Spleen (tissue), 11 donors: ENCODE results near the gene TRIM10. TPM values are rescaled to one million over a fixed set of nuclear protein-coding genes. Genes with fewer than 3 reads are reported as not detected.

Experiments used
- DNase-seq: peaks from one replicate; pipeline ENCODE4 v3.0.0-alpha.2; 2020
- H3K27ac ChIP-seq, 8 donors: fragments of 200-600 bp; sonication (generic) in 7 of 8; 1 replicate in 4 of 8; 2 replicates in 4 of 8; pipeline versions ENCODE4 v1.5.0 to v1.8.0; 2016 to 2021; ENCODE audit warnings: inconsistent platforms in 4 of 8, mild to moderate bottlenecking in 4 of 8, moderate library complexity in 1 of 8
- H3K27me3 ChIP-seq, 7 donors: fragments of 200-600 bp; sonication (generic) in 6 of 7; replicated peaks in 1 of 7; 1 replicate in 4 of 7; 2 replicates in 3 of 7; pipeline versions ENCODE4 v1.5.0 to v1.8.0; 2016 to 2021; ENCODE audit warnings: inconsistent platforms in 3 of 7, mild to moderate bottlenecking in 1 of 7
- H3K36me3 ChIP-seq, 6 donors: fragments of 200-600 bp; sonication (generic) in 5 of 6; 1 replicate in 4 of 6; 2 replicates in 2 of 6; pipeline versions ENCODE4 v1.5.0 to v1.8.0; 2016 to 2021; ENCODE audit warnings: inconsistent platforms in 2 of 6
- H3K4me1 ChIP-seq, 6 donors: fragments of 200-600 bp; sonication (generic) in 5 of 6; 1 replicate in 3 of 6; 2 replicates in 3 of 6; pipeline versions ENCODE4 v1.5.0 to v1.8.0; 2016 to 2021; ENCODE audit warnings: inconsistent platforms in 3 of 6
- H3K4me3 ChIP-seq, 8 donors: fragments of 200-600 bp; sonication (generic) in 7 of 8; 1 replicate in 4 of 8; 2 replicates in 4 of 8; pipeline versions ENCODE4 v1.5.0 to v1.8.0; 2016 to 2021; ENCODE audit warnings: inconsistent platforms in 4 of 8, mild to moderate bottlenecking in 4 of 8, moderate library complexity in 2 of 8
- H3K9me3 ChIP-seq, 8 donors: fragments of 200-600 bp; sonication (generic) in 7 of 8; 1 replicate in 4 of 8; 2 replicates in 4 of 8; pipeline versions ENCODE4 v1.5.0 to v1.8.0; 2016 to 2021; ENCODE audit warnings: inconsistent platforms in 4 of 8
- POLR2A ChIP-seq, 3 donors: fragments of 450-650 bp; IDR thresholded peaks; one replicate each; pipeline ENCODE4 v1.5.1; 2017; ENCODE audit warnings: antibody characterized with exemption in 3 of 3, mild to moderate bottlenecking in 1 of 3
- POLR2AphosphoS5 ChIP-seq, 3 donors: sonication (generic); formaldehyde crosslinking; IDR thresholded peaks; one replicate each; pipeline ENCODE4 v1.5.1; 2017; ENCODE audit warnings: antibody characterized with exemption in 3 of 3
- WGBS, 5 donors: extraction: QIAGEN DNeasy Blood & Tissue Kit in 3 of 5; methylation state at CpG; one replicate each; pipeline versions ENCODE4 v1.1.5 to v1.1.7; 2013 to 2018; 5-methylcytosine and 5-hydroxymethylcytosine counted together
- intact Hi-C: fragments of 100-400 bp; cut with DNase I; formaldehyde crosslinking; loops from one replicate; pipeline ENCODE4 v1.15.0; 2023; ENCODE audit warnings: low total_unique reads
- polyA plus RNA-seq, 3 donors: library from polyadenylated mRNA; stranded (reverse); fragments of 200-250 nt; gene quantifications; one replicate each; pipeline ENCODE4 v1.2.1, GENCODE V29; 2013
- total RNA-seq, 7 donors: library from RNA; depleted of rRNA in 3 of 7; stranded (reverse); fragments of >200 nt in 3 of 7; fragmentation: NEBNext Ultra II Directional in 4 of 7; extraction: Animal tissue kit (Norgen Biotek cat#: 25700) in 4 of 7; gene quantifications; one replicate each; pipeline versions ENCODE4 v1.1.0 to v1.2.1, GENCODE V29; 2016 to 2021
- TF ChIP-seq, protein P1 (sequence below), 11 experiments: fragments of 200-600 bp in 7 of 11; fragments of 450-650 bp in 4 of 11; sonication (generic) in 4 of 11; IDR thresholded peaks in 8 of 11; conservative IDR thresholded peaks in 3 of 11; 1 replicate in 7 of 11; 2 replicates in 4 of 11; pipeline versions ENCODE4 v1.4.0 to v1.8.0; 2016 to 2021; ENCODE audit warnings: antibody characterized with exemption in 11 of 11, inconsistent platforms in 4 of 11, mild to moderate bottlenecking in 1 of 11
- donor health status: healthy with polysubstance abuse.
- donor health status: DM: no; HTN: no; CAD: no; lungs with moderate emphysema.
- donor health status: DM: no; HTN: no; CAD: no.
- donor health status: Bipolar disorder and iron deficiency.
- donor health status: healthy.
- donor health status: DM: no; HTN: no; CAD: no.
- donor health status: DM: yes; HTN: yes; CAD: no.

TRIM10 gene
- total and polyA plus RNA-seq, 10 donors = 0.06 to 4.9 (median 1.1) TPM; not detected in 2

DNA sequence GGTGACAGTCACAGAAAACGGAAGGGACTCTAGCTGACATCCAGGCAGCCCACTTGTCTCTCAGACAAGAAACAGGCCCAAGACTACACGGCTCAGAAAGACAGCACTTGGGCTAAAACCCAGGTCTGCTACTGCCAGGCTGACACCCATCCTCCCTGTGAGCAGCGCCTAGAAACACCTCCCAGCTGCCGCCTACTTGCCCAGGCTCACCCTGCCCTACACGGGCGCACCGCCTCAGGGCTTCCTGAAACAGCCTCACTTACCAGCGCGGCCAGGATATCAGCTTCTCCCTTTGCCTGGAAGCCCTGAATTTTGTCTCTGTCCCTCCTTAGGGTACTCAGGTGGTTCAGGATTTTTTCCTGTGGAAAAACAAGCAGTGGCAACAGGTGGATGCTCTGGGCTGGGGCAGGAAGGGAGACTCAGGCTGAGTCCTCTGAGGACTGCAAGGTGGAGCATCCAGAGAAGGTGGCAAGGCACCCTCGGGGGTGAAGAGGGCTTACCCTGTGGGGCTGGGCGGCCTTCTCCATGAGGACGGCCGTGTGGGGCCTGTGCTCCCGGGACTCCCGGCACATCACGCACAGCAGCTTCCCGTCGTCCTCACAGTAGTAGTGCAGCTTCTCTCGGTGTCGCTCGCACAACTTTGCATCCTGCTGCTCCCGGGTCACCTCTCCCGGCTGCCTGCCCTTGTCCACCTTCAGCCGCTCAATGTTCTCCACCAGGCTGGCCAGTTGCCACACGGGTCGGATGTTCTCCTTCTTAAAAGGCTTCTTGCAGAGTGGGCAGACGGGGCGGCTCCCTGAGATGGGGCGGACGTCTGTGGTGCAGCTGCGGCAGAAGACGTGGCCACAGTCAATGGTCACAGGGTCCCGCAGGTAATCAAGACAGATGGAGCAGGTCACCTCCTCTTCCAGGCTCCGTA is 37.4 kb upstream of the TRIM10 start:
- peaks cover 7 to 79% (median 66%) of the 10 kb centered on the region in 6 donors for H3K36me3 ChIP-seq
- no peak for DNase-seq
- H3K4me1 ChIP-seq = peaks cover 11 to 60% (median 27%) of the 10 kb centered on the region in 6 donors
- WGBS, 5 donors = 89 to 96% (median 94%) methylated on average over 27 to 34 of the region's 34 CpGs
- H3K4me3 ChIP-seq = no peak overlapping the region
- no peaks in the 10 kb centered on the region for H3K9me3 ChIP-seq
- intact Hi-C loops = no loop called here
- no peaks in the 10 kb centered on the region for H3K27me3 ChIP-seq
- H3K27ac ChIP-seq = no peak overlapping the region
- TF ChIP-seq, protein P1, sequence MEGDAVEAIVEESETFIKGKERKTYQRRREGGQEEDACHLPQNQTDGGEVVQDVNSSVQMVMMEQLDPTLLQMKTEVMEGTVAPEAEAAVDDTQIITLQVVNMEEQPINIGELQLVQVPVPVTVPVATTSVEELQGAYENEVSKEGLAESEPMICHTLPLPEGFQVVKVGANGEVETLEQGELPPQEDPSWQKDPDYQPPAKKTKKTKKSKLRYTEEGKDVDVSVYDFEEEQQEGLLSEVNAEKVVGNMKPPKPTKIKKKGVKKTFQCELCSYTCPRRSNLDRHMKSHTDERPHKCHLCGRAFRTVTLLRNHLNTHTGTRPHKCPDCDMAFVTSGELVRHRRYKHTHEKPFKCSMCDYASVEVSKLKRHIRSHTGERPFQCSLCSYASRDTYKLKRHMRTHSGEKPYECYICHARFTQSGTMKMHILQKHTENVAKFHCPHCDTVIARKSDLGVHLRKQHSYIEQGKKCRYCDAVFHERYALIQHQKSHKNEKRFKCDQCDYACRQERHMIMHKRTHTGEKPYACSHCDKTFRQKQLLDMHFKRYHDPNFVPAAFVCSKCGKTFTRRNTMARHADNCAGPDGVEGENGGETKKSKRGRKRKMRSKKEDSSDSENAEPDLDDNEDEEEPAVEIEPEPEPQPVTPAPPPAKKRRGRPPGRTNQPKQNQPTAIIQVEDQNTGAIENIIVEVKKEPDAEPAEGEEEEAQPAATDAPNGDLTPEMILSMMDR (IDR thresholded peaks at IDR 0.05 in 8 of 11, conservative IDR thresholded peaks at IDR 0.05 in 3 of 11) = no peak
- peak in 1 of 3 donors; percentile 31 for TF ChIP-seq POLR2AphosphoS5 (IDR thresholded peaks at IDR 0.05)
- no peak for TF ChIP-seq POLR2A (IDR thresholded peaks at IDR 0.05)

DNA sequence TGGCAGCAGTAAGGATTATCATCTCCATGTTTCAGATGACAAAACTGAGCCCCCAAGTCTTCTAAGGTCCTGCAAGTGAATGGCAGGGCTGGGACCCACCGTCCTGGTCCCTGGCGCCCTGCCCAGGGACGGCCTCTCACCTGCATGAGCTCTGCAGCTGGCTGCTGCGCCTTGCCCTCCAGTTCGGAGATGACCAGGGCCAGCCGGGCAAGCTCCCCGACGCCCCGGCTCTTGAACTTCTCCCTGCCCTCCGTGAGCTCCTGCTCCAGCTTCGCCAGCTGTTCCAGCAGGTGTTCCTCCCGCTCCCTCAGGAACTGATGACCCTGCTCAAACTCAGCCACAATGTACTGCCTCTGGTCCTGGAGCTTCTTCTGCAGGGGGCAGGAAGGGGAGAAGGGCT is 35.4 kb upstream of the TRIM10 start:
- Histone ChIP-seq H3K27me3 (no peaks in the 10 kb centered on the region), H3K4me3 (no peak overlapping the region), H3K4me1 (peaks cover 3 to 39% (median 16%) of the 10 kb centered on the region in 6 donors), H3K9me3 (no peaks in the 10 kb centered on the region), H3K27ac (no peak overlapping the region), H3K36me3 (peaks cover 7 to 95% (median 77%) of the 10 kb centered on the region in 6 donors)
- 96 to 98% (median 98%) methylated on average over 12 of the region's 12 CpGs for WGBS, 5 donors
- intact Hi-C loops = no loop called here
- TF ChIP-seq, protein P1 (IDR thresholded peaks at IDR 0.05 in 8 of 11, conservative IDR thresholded peaks at IDR 0.05 in 3 of 11) = no peak
- peak in 2 of 3 donors; percentile 14 to 50 for TF ChIP-seq POLR2AphosphoS5 (IDR thresholded peaks at IDR 0.05)
- no peak for TF ChIP-seq POLR2A (IDR thresholded peaks at IDR 0.05)
- no peak for DNase-seq

DNA sequence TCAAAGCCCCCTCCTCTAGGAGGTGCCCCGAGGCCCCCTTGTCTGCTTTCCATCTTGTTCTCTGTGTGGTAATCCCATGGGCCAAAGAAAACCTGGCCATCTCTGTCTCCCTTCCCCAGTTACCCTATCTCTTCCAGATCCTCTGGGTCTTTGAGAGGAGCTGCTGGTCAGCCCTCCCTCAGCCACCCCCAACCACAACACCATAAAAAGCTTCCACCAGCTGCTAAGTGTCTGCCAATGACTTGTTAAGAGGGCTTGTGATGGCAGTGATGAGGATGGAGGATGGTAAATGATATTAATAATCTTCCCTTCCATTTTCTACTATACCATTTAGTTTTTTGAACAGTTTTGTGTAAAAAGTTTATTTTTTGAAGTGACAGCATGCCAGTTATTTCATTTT is 34.9 kb upstream of the TRIM10 start:
- Histone ChIP-seq H3K27ac (no peak overlapping the region), H3K4me3 (no peak overlapping the region), H3K9me3 (no peaks in the 10 kb centered on the region), H3K36me3 (peaks cover 7 to 98% (median 81%) of the 10 kb centered on the region in 6 donors), H3K4me1 (peaks cover 0 to 35% (median 12%) of the 10 kb centered on the region in 6 donors), H3K27me3 (no peaks in the 10 kb centered on the region)
- DNase-seq = no peak
- WGBS, 5 donors = 86 to 100% (median 95%) methylated on average over 1 of the region's 1 CpG
- intact Hi-C loops = no loop called here
- TF ChIP-seq, protein P1 (IDR thresholded peaks at IDR 0.05 in 8 of 11, conservative IDR thresholded peaks at IDR 0.05 in 3 of 11) = no peak
- TF ChIP-seq POLR2A (IDR thresholded peaks at IDR 0.05) = no peak
- TF ChIP-seq POLR2AphosphoS5 (IDR thresholded peaks at IDR 0.05) = no peak
